Measurements from ENCODE around the gene FMNL2.
A peak's percentile ranks its signal among the peaks of the same experiment; 100 is the strongest.

FMNL2 gene

GRCh38 chr2:152336854-152337510, 2.0 kb downstream of the FMNL2 start:
- no peak for TF ChIP-seq CTCF (IDR thresholded peaks at IDR 0.05; ENCODE audit: insufficient read depth, low read length, poor library complexity, severe bottlenecking)
- TF ChIP-seq EZH2phosphoT487 (conservative IDR thresholded peaks at IDR 0.05; ENCODE audit: low read length), result no peak
- Histone ChIP-seq H3K36me3 (ENCODE audit: low read length) (no peaks in the 10 kb centered on the region), H3K9me2 (replicated peaks; ENCODE audit: insufficient read depth, low read length) (no peaks in the 10 kb centered on the region), H3K27me3 (ENCODE audit: low read length) (no peaks in the 10 kb centered on the region), H3K4me3 (ENCODE audit: insufficient read depth, low read length, poor library complexity, severe bottlenecking) (no peak overlapping the region), H3F3A (ENCODE audit: insufficient read depth) (no peaks in the 10 kb centered on the region), H4K20me1 (ENCODE audit: low read depth, low read length) (no peaks in the 10 kb centered on the region; the same call in 1 of the 2 replicates), H3K9me3 (ENCODE audit: insufficient read depth, low read length) (no peaks in the 10 kb centered on the region), H3K27ac (ENCODE audit: low read depth, low read length) (no peak overlapping the region), H3K4me2 (ENCODE audit: low read depth, low read length, poor library complexity, severe bottlenecking) (peak overlapping the region; percentile 73), H3K79me2 (ENCODE audit: insufficient read depth, low read length) (no peaks in the 10 kb centered on the region), H2AFZ (ENCODE audit: low read depth, low read length, severe bottlenecking) (no peak overlapping the region), H3K9ac (ENCODE audit: low read length) (no peak overlapping the region)

- Histone ChIP-seq H3F3A (ENCODE audit: insufficient read depth) (no peaks in the 10 kb centered on the region), H3K36me3 (ENCODE audit: low read length) (no peaks in the 10 kb centered on the region), H3K79me2 (ENCODE audit: insufficient read depth, low read length) (no peaks in the 10 kb centered on the region), H3K9me2 (replicated peaks; ENCODE audit: insufficient read depth, low read length) (no peaks in the 10 kb centered on the region), H3K27ac (ENCODE audit: low read depth, low read length) (no peak overlapping the region), H3K9me3 (ENCODE audit: insufficient read depth, low read length) (no peaks in the 10 kb centered on the region), H3K9ac (ENCODE audit: low read length) (no peak overlapping the region), H2AFZ (ENCODE audit: low read depth, low read length, severe bottlenecking) (no peak overlapping the region), H3K4me3 (ENCODE audit: insufficient read depth, low read length, poor library complexity, severe bottlenecking) (no peak overlapping the region), H3K4me2 (ENCODE audit: low read depth, low read length, poor library complexity, severe bottlenecking) (no peak overlapping the region), H3K27me3 (ENCODE audit: low read length) (no peaks in the 10 kb centered on the region), H4K20me1 (ENCODE audit: low read depth, low read length) (no peaks in the 10 kb centered on the region; the same call in 1 of the 2 replicates)
- TF ChIP-seq CTCF (IDR thresholded peaks at IDR 0.05; ENCODE audit: insufficient read depth, low read length, poor library complexity, severe bottlenecking) (no peak), EZH2phosphoT487 (conservative IDR thresholded peaks at IDR 0.05; ENCODE audit: low read length) (no peak)
These were observed 2.5 kb downstream of the FMNL2 start for GRCh38 chr2:152337511-152337903.

- TF ChIP-seq CTCF (IDR thresholded peaks at IDR 0.05; ENCODE audit: insufficient read depth, low read length, poor library complexity, severe bottlenecking), result no peak
- TF ChIP-seq EZH2phosphoT487 (conservative IDR thresholded peaks at IDR 0.05; ENCODE audit: low read length), result no peak
- Histone ChIP-seq H4K20me1 (ENCODE audit: low read depth, low read length) (no peaks in the 10 kb centered on the region; the same call in 1 of the 2 replicates), H3K4me2 (ENCODE audit: low read depth, low read length, poor library complexity, severe bottlenecking) (no peak overlapping the region), H3K9ac (ENCODE audit: low read length) (no peak overlapping the region), H2AFZ (ENCODE audit: low read depth, low read length, severe bottlenecking) (no peak overlapping the region), H3K79me2 (ENCODE audit: insufficient read depth, low read length) (no peaks in the 10 kb centered on the region), H3K9me3 (ENCODE audit: insufficient read depth, low read length) (no peaks in the 10 kb centered on the region), H3F3A (ENCODE audit: insufficient read depth) (no peaks in the 10 kb centered on the region), H3K27me3 (ENCODE audit: low read length) (no peaks in the 10 kb centered on the region), H3K9me2 (replicated peaks; ENCODE audit: insufficient read depth, low read length) (no peaks in the 10 kb centered on the region), H3K36me3 (ENCODE audit: low read length) (no peaks in the 10 kb centered on the region), H3K27ac (ENCODE audit: low read depth, low read length) (no peak overlapping the region), H3K4me3 (ENCODE audit: insufficient read depth, low read length, poor library complexity, severe bottlenecking) (no peak overlapping the region)
These were observed 4.7 kb downstream of the FMNL2 start for GRCh38 chr2:152339556-152340286.

Measured in SU-DHL-6 (cell line).